Activated naive CD4-positive, alpha-beta T cell treated with Interleukin-2 at 50 U/mL for 16 hours (primary cell): ENCODE measurements around the gene CLN3.
"Not testable (repeated sequence)": the region's sequence is repeated elsewhere in the genome, so short reads cannot be mapped to it uniquely, and the experiment has no call there.

Experiments used
- DNase-seq: peaks from one replicate; pipeline ENCODE4 v3.0.0-alpha.2; 2020

CLN3 gene

GRCh38 chr16:28491970-28492474, at the start of gene CLN3:
TSS of gene CLN3 (minus strand) at chr16:28492074. CDS start at chr16:28491759, 315 bp downstream.
- DNase-seq = peak; percentile 88

GRCh38 chr16:28540346-28540745, 48.5 kb upstream of the CLN3 start:
- DNase-seq = no peak

GRCh38 chr16:28538733-28539596, 47.1 kb upstream of the CLN3 start, which contains the start of gene NUPR1:
TSS of gene NUPR1 (minus strand) at chr16:28538974. CDS start at chr16:28538907, 67 bp downstream.
- no peak for DNase-seq

GRCh38 chr16:28537964-28538732, 46.3 kb upstream of the CLN3 start:
- no peak for DNase-seq

- no peak for DNase-seq
Observed at GRCh38 chr16:28537076-28537475, 45.2 kb upstream of the CLN3 start.

GRCh38 chr16:28534542-28535373, 42.9 kb upstream of the CLN3 start:
- DNase-seq = no peak

- no peak for DNase-seq
Observed at GRCh38 chr16:28532940-28533647, 41.2 kb upstream of the CLN3 start.

- no peak for DNase-seq
Observed at GRCh38 chr16:28531777-28532744, 40.2 kb upstream of the CLN3 start.

- no peak for DNase-seq
Observed at GRCh38 chr16:28529124-28529523, 37.2 kb upstream of the CLN3 start.

GRCh38 chr16:28528463-28528867, 36.6 kb upstream of the CLN3 start:
- no peak for DNase-seq

GRCh38 chr16:28527985-28528384, 36.1 kb upstream of the CLN3 start:
- DNase-seq = no peak

GRCh38 chr16:28527100-28527785, 35.4 kb upstream of the CLN3 start:
- not testable (repeated sequence) for DNase-seq

GRCh38 chr16:28526201-28527099, 34.6 kb upstream of the CLN3 start:
- DNase-seq = no peak

- DNase-seq = no peak
Observed at GRCh38 chr16:28524681-28525171, 32.9 kb upstream of the CLN3 start.

- no peak for DNase-seq
Observed at GRCh38 chr16:28522792-28523191, 30.9 kb upstream of the CLN3 start.

- DNase-seq = no peak
Observed at GRCh38 chr16:28521436-28521835, 29.6 kb upstream of the CLN3 start.

GRCh38 chr16:28520672-28521071, 28.8 kb upstream of the CLN3 start:
- no peak for DNase-seq

GRCh38 chr16:28514246-28514645, 22.4 kb upstream of the CLN3 start:
- no peak for DNase-seq
